Mucosa of rectum (tissue), 2 donors: ENCODE results near the gene CD74.

Experiments used
- H3K27ac ChIP-seq, 2 donors: one replicate each; pipeline ENCODE4 v1.7.0; 2013; ENCODE audit warnings: inconsistent platforms in 2 of 2, low read depth in 2 of 2, low read length in 2 of 2
- H3K27me3 ChIP-seq, 2 donors: one replicate each; pipeline ENCODE4 v1.7.0; 2013; ENCODE audit warnings: low read length in 2 of 2; ENCODE audit not compliant: control insufficient read depth in 2 of 2, insufficient read depth in 2 of 2
- H3K36me3 ChIP-seq, 2 donors: one replicate each; pipeline ENCODE4 v1.7.0; 2013; ENCODE audit warnings: low read length in 2 of 2; ENCODE audit not compliant: control insufficient read depth in 2 of 2, insufficient read depth in 2 of 2
- H3K4me1 ChIP-seq, 2 donors: one replicate each; pipeline ENCODE4 v1.7.0; 2013; ENCODE audit warnings: low read length in 2 of 2, mild to moderate bottlenecking in 1 of 2; ENCODE audit not compliant: control insufficient read depth in 2 of 2, insufficient read depth in 2 of 2
- H3K4me3 ChIP-seq, 2 donors: one replicate each; pipeline ENCODE4 v1.7.0; 2013; ENCODE audit warnings: low read length in 2 of 2
- H3K9ac ChIP-seq, 2 donors: one replicate each; pipeline ENCODE4 v1.7.0; 2013; ENCODE audit warnings: low read length in 2 of 2, low read depth in 1 of 2, mild to moderate bottlenecking in 1 of 2
- H3K9me3 ChIP-seq, 2 donors: one replicate each; pipeline ENCODE4 v1.7.0; 2013; ENCODE audit warnings: low read length in 2 of 2; ENCODE audit not compliant: control insufficient read depth in 2 of 2
- donor health status: healthy.
- donor health status: Normal muscosa, but diverticular disease.

CD74 gene

GRCh38 chr5:150404121-150404520, 8.6 kb downstream of the CD74 start:
- Histone ChIP-seq H3K9me3 (no peaks in the 10 kb centered on the region), H3K27me3 (no peaks in the 10 kb centered on the region), H3K27ac (no peak overlapping the region), H3K9ac (no peak overlapping the region), H3K4me1 (peaks cover 0 to 2% of the 10 kb centered on the region in 2 donors), H3K4me3 (no peak overlapping the region), H3K36me3 (peaks cover 23 to 56% of the 10 kb centered on the region in 2 donors)

GRCh38 chr5:150402901-150403342, 9.8 kb downstream of the CD74 start:
- H3K27ac ChIP-seq = no peak overlapping the region
- H3K9ac ChIP-seq = no peak overlapping the region
- H3K4me3 ChIP-seq = no peak overlapping the region
- no peaks in the 10 kb centered on the region for H3K27me3 ChIP-seq
- H3K9me3 ChIP-seq = no peaks in the 10 kb centered on the region
- H3K36me3 ChIP-seq = peaks cover 26 to 63% of the 10 kb centered on the region in 2 donors
- H3K4me1 ChIP-seq = peaks cover 0 to 2% of the 10 kb centered on the region in 2 donors

- Histone ChIP-seq H3K4me1 (peaks cover 0 to 2% of the 10 kb centered on the region in 2 donors), H3K9me3 (no peaks in the 10 kb centered on the region), H3K27me3 (no peaks in the 10 kb centered on the region), H3K4me3 (no peak overlapping the region), H3K27ac (no peak overlapping the region), H3K36me3 (peaks cover 29 to 63% of the 10 kb centered on the region in 2 donors), H3K9ac (no peak overlapping the region)
Observed at GRCh38 chr5:150402229-150402773, 10.4 kb downstream of the CD74 start.

GRCh38 chr5:150401376-150402228, 11.1 kb downstream of the CD74 start:
- no peaks in the 10 kb centered on the region for H3K9me3 ChIP-seq
- H3K27me3 ChIP-seq = no peaks in the 10 kb centered on the region
- H3K36me3 ChIP-seq = peaks cover 32 to 62% of the 10 kb centered on the region in 2 donors
- no peak overlapping the region for H3K9ac ChIP-seq
- H3K4me3 ChIP-seq = no peak overlapping the region
- no peak overlapping the region for H3K27ac ChIP-seq
- H3K4me1 ChIP-seq = no peaks in the 10 kb centered on the region

- H3K9ac ChIP-seq = no peak overlapping the region
- H3K27ac ChIP-seq = no peak overlapping the region
- H3K27me3 ChIP-seq = no peaks in the 10 kb centered on the region
- H3K36me3 ChIP-seq = peaks cover 36 to 60% of the 10 kb centered on the region in 2 donors
- no peaks in the 10 kb centered on the region for H3K9me3 ChIP-seq
- H3K4me3 ChIP-seq = no peak overlapping the region
- H3K4me1 ChIP-seq = no peaks in the 10 kb centered on the region
Observed at GRCh38 chr5:150401076-150401375, 11.7 kb downstream of the CD74 start.

GRCh38 chr5:150400316-150401075, 12.2 kb downstream of the CD74 start:
- Histone ChIP-seq H3K9me3 (no peaks in the 10 kb centered on the region), H3K27ac (no peak overlapping the region), H3K27me3 (no peaks in the 10 kb centered on the region), H3K36me3 (peaks cover 38 to 61% of the 10 kb centered on the region in 2 donors), H3K4me3 (no peak overlapping the region), H3K9ac (no peak overlapping the region), H3K4me1 (no peaks in the 10 kb centered on the region)

- no peak overlapping the region for H3K27ac ChIP-seq
- no peak overlapping the region for H3K4me3 ChIP-seq
- no peak overlapping the region for H3K9ac ChIP-seq
- H3K9me3 ChIP-seq = no peaks in the 10 kb centered on the region
- peaks cover 42 to 56% of the 10 kb centered on the region in 2 donors for H3K36me3 ChIP-seq
- H3K4me1 ChIP-seq = no peaks in the 10 kb centered on the region
- no peaks in the 10 kb centered on the region for H3K27me3 ChIP-seq
Observed at GRCh38 chr5:150399524-150400211, 13.0 kb downstream of the CD74 start.

- Histone ChIP-seq H3K9ac (no peak overlapping the region), H3K27ac (no peak overlapping the region), H3K9me3 (no peaks in the 10 kb centered on the region), H3K36me3 (peaks cover 47 to 61% of the 10 kb centered on the region in 2 donors), H3K4me1 (no peaks in the 10 kb centered on the region), H3K27me3 (no peaks in the 10 kb centered on the region), H3K4me3 (no peak overlapping the region)
Observed at GRCh38 chr5:150398722-150399523, 13.8 kb downstream of the CD74 start.
